Osteoblast (primary cell): ENCODE results near the gene ZFHX3. TPM values are rescaled to one million over a fixed set of nuclear protein-coding genes. Genes with fewer than 3 reads are reported as not detected.

Source experiments
- DNase-seq: peaks from one replicate; pipeline ENCODE4 v3.0.0; 2011; ENCODE audit warnings: low spot score, mixed read lengths; ENCODE audit not compliant: insufficient read length; ENCODE audit errors: missing footprints
- H2AFZ ChIP-seq: 2 replicates; pipeline ENCODE4 v1.6.0; 2011; ENCODE audit warnings: mild to moderate bottlenecking, low read length
- H3K27ac ChIP-seq: 2 replicates; pipeline ENCODE4 v1.5.1; 2011; ENCODE audit warnings: mild to moderate bottlenecking, low read depth, low read length, moderate library complexity
- H3K27me3 ChIP-seq: 2 replicates; pipeline ENCODE4 v1.6.0; 2012; ENCODE audit warnings: mild to moderate bottlenecking, control low read depth, inconsistent platforms, low read length, moderate library complexity; ENCODE audit not compliant: insufficient read depth
- H3K36me3 ChIP-seq: 2 replicates; pipeline ENCODE4 v1.5.1; 2011; ENCODE audit warnings: mild to moderate bottlenecking, low read length, control low read depth, moderate library complexity; ENCODE audit not compliant: insufficient read depth
- H3K4me1 ChIP-seq: 2 replicates; pipeline ENCODE4 v1.5.1; 2011; ENCODE audit warnings: mild to moderate bottlenecking, low read length, control low read depth, moderate library complexity; ENCODE audit not compliant: insufficient read depth
- H3K4me2 ChIP-seq: 2 replicates; pipeline ENCODE4 v1.6.0; 2011; ENCODE audit warnings: mild to moderate bottlenecking, low read length; ENCODE audit not compliant: insufficient read depth
- H3K4me3 ChIP-seq: fragments of 200-600 bp; sonication (generic); 3 replicates; pipeline ENCODE4 v1.5.1; 2012; ENCODE audit warnings: mild to moderate bottlenecking, low read length, inconsistent platforms; ENCODE audit not compliant: insufficient read depth
- H3K79me2 ChIP-seq: 2 replicates; pipeline ENCODE4 v1.6.0; 2012; ENCODE audit warnings: mild to moderate bottlenecking, low read length, control low read depth, inconsistent platforms; ENCODE audit not compliant: insufficient read depth
- H3K9me3 ChIP-seq: 2 replicates; pipeline ENCODE4 v1.5.1; 2011; ENCODE audit warnings: low read depth, low read length, control low read depth
- H4K20me1 ChIP-seq: 2 replicates; pipeline ENCODE4 v1.6.0; 2012; ENCODE audit warnings: mild to moderate bottlenecking, low read length, control low read depth; ENCODE audit not compliant: insufficient read depth
- total RNA-seq: library from RNA; depleted of rRNA; stranded (reverse); fragments of >200 nt; gene quantifications from 2 replicates; pipeline ENCODE4 v1.2.3, GENCODE V29; 2012
- TF ChIP-seq, protein P1 (sequence below): IDR thresholded peaks from 2 replicates; pipeline ENCODE4 v1.5.1; 2011; ENCODE audit warnings: mild to moderate bottlenecking, low read depth, low read length, moderate library complexity; ENCODE audit errors: extremely low read depth

ZFHX3 gene
- total RNA-seq, 1 donor, result 14.5 TPM

DNA sequence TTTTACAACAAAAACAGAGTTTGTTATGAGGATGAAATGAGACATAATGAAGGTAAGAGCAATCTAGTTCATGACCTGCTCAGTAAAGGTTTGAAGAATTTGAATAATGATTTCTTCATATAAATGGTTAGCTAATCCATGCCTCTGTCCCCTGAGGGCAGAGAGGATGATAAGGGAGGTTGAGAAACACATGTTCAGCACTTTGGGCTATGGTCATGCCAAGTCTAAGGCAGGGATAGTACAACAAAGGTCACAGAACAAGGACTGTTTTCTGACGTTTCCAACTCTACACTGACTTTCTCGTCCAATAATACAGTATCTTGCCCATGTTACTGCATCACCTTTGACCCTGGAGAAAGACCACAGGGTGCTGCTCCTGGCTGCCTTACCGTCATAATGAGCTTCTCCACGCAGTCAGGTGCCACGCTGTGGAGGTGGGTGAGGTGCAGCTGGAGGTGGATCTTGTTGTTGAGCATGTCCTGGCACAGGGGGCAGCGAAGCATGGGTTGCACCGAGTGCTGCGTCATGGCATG lies 236.7 kb downstream of the ZFHX3 start:
- H3K4me3 ChIP-seq, result no peak overlapping the region
- no peaks in the 10 kb centered on the region for H3K9me3 ChIP-seq
- no peaks in the 10 kb centered on the region for H4K20me1 ChIP-seq
- no peak overlapping the region for H2AFZ ChIP-seq
- no peaks in the 10 kb centered on the region for H3K79me2 ChIP-seq
- no peak overlapping the region for H3K4me2 ChIP-seq
- H3K27ac ChIP-seq, result no peak overlapping the region
- no peaks in the 10 kb centered on the region for H3K27me3 ChIP-seq
- no peak for DNase-seq
- no peaks in the 10 kb centered on the region for H3K4me1 ChIP-seq
- H3K36me3 ChIP-seq, result peaks cover 9% of the 10 kb centered on the region
- TF ChIP-seq, protein P1, sequence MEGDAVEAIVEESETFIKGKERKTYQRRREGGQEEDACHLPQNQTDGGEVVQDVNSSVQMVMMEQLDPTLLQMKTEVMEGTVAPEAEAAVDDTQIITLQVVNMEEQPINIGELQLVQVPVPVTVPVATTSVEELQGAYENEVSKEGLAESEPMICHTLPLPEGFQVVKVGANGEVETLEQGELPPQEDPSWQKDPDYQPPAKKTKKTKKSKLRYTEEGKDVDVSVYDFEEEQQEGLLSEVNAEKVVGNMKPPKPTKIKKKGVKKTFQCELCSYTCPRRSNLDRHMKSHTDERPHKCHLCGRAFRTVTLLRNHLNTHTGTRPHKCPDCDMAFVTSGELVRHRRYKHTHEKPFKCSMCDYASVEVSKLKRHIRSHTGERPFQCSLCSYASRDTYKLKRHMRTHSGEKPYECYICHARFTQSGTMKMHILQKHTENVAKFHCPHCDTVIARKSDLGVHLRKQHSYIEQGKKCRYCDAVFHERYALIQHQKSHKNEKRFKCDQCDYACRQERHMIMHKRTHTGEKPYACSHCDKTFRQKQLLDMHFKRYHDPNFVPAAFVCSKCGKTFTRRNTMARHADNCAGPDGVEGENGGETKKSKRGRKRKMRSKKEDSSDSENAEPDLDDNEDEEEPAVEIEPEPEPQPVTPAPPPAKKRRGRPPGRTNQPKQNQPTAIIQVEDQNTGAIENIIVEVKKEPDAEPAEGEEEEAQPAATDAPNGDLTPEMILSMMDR, result no peak

DNA sequence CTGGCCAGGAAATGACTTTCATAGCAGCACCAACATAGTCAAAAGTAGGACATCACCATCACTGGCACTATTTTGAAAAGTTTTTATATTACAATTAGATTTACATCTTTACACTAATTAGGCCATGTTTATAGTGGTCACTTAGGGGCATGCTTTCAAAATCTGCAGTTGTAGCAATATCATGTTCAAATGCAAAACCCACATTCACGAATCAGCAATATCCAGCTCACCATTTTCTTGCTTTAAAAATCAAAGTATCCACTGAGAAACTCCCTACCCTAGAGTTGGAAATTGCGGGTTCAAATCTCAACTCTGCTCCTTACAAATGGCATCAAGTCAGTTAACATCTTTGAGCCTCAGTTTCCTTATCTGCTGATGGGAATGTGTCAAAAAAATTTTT lies 237.4 kb downstream of the ZFHX3 start:
- H3K79me2 ChIP-seq, result no peaks in the 10 kb centered on the region

DNA sequence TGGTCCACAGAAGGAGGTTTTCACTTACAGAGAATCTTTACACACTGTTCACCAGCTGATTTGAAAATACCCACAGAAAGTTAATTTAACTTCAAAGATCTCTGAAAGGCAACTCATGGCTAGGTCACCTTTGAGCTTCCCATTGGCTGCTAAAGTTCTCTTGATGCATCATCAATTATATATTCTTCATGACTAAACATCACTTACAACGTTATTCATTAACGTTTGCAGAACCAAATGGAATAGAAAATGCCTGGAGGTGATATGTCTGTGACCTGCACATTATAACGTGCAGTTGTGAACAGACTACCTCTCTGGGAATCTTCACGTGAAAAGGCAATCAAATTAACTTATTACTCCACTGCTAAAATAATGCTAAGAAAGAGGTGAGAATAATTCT lies 238.5 kb downstream of the ZFHX3 start:
- Histone ChIP-seq H3K4me1 (no peaks in the 10 kb centered on the region), H3K36me3 (peaks cover 9% of the 10 kb centered on the region), H3K27me3 (no peaks in the 10 kb centered on the region), H3K4me2 (no peak overlapping the region), H3K27ac (no peak overlapping the region), H4K20me1 (no peaks in the 10 kb centered on the region), H3K79me2 (no peaks in the 10 kb centered on the region), H3K9me3 (no peaks in the 10 kb centered on the region), H2AFZ (no peak overlapping the region), H3K4me3 (no peak overlapping the region)
- TF ChIP-seq, protein P1, result no peak
- no peak for DNase-seq

More for the DNA sequence above, 237.4 kb downstream of the ZFHX3 start:
- Histone ChIP-seq H3K27ac (no peak overlapping the region), H3K36me3 (peaks cover 9% of the 10 kb centered on the region), H2AFZ (no peak overlapping the region), H3K27me3 (no peaks in the 10 kb centered on the region), H3K4me1 (no peaks in the 10 kb centered on the region), H3K9me3 (no peaks in the 10 kb centered on the region), H4K20me1 (no peaks in the 10 kb centered on the region), H3K4me2 (no peak overlapping the region), H3K4me3 (no peak overlapping the region)
- TF ChIP-seq, protein P1, result no peak
- DNase-seq, result no peak

DNA sequence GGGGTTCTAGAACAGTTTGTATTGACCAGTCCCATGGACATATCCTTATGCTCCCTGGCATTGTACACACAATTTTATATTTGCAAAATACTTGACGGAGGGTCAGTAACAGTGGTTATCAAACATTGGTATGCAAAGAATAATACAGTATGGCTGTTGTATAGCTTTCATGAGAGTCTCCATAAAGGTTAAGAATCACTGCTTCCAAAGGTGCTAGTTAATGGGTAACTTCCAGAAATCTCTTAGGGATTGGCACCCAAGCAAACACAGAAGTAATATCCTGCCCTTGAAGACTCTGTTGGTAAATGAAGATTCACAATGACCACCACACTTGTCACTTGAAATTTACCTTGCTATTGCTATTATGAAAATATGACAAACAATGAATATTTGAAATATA lies 239.2 kb downstream of the ZFHX3 start:
- Histone ChIP-seq H3K4me3 (no peak overlapping the region), H3K79me2 (no peaks in the 10 kb centered on the region), H4K20me1 (no peaks in the 10 kb centered on the region), H3K4me1 (no peaks in the 10 kb centered on the region), H3K4me2 (no peak overlapping the region), H3K36me3 (peaks cover 9% of the 10 kb centered on the region), H3K27me3 (no peaks in the 10 kb centered on the region), H2AFZ (no peak overlapping the region), H3K27ac (no peak overlapping the region), H3K9me3 (no peaks in the 10 kb centered on the region)
- DNase-seq, result no peak
- TF ChIP-seq, protein P1, result no peak
